GM23338 (cell line): ENCODE measurements around the gene ARPC5. TPM values are rescaled to one million over a fixed set of nuclear protein-coding genes. Genes with fewer than 3 reads are reported as not detected.

Experiments used
- ATAC-seq: fragments of 200-7000 bp; cut with Tn5 transposase; 3 replicates; pipeline ENCODE4 v1.9.1; 2020
- DNase-seq: peaks from one replicate; pipeline ENCODE4 v3.0.0-alpha.2; 2015; ENCODE audit warnings: low spot score
- H2AFZ ChIP-seq: fragments of 200-600 bp; sonication (generic); 2 replicates; pipeline ENCODE4 v1.8.0; 2016; ENCODE audit warnings: antibody characterized with exemption, mild to moderate bottlenecking, moderate library complexity
- H3F3A ChIP-seq: fragments of 200-600 bp; sonication (generic); replicated peaks from 2 replicates; pipeline ENCODE4 v1.8.0; 2017; ENCODE audit warnings: antibody characterized with exemption, mixed run types, low read depth
- H3K27ac ChIP-seq: fragments of 200-600 bp; sonication (generic); 2 replicates; pipeline ENCODE4 v1.6.1; 2016; ENCODE audit warnings: low read depth
- H3K27me3 ChIP-seq: fragments of 200-600 bp; sonication (generic); 2 replicates; pipeline ENCODE4 v1.8.0; 2016; ENCODE audit warnings: mild to moderate bottlenecking, mixed run types, moderate library complexity; ENCODE audit not compliant: insufficient read depth
- H3K36me3 ChIP-seq: fragments of 200-600 bp; sonication (generic); 2 replicates; pipeline ENCODE4 v1.8.0; 2016; ENCODE audit warnings: mild to moderate bottlenecking; ENCODE audit not compliant: insufficient read depth
- H3K4me1 ChIP-seq: fragments of 200-600 bp; sonication (generic); 2 replicates; pipeline ENCODE4 v1.8.0; 2016; ENCODE audit warnings: mild to moderate bottlenecking, moderate library complexity; ENCODE audit not compliant: insufficient read depth
- H3K4me2 ChIP-seq: fragments of 200-600 bp; sonication (generic); 2 replicates; pipeline ENCODE4 v1.7.1; 2017; ENCODE audit warnings: mixed run types
- H3K4me3 ChIP-seq: fragments of 200-600 bp; sonication (generic); 2 replicates; pipeline ENCODE4 v1.6.1; 2016; ENCODE audit warnings: mixed run types
- H3K79me2 ChIP-seq: fragments of 200-600 bp; sonication (generic); replicated peaks from 2 replicates; pipeline ENCODE4 v1.8.0; 2017; ENCODE audit warnings: mild to moderate bottlenecking; ENCODE audit not compliant: insufficient read depth
- H3K9me2 ChIP-seq: fragments of 200-600 bp; sonication (generic); 2 replicates; pipeline ENCODE4 v1.8.0; 2017; ENCODE audit not compliant: insufficient read depth
- H4K20me1 ChIP-seq: fragments of 200-600 bp; sonication (generic); replicated peaks from 2 replicates; pipeline ENCODE4 v1.8.0; 2017; ENCODE audit warnings: mild to moderate bottlenecking; ENCODE audit not compliant: insufficient read depth
- H3K27ac Mint-ChIP-seq: 2 replicates; pipeline ENCODE4 v1.8.0; 2020; ENCODE audit warnings: inconsistent platforms, mild to moderate bottlenecking, moderate library complexity, mixed read lengths
- H3K27me3 Mint-ChIP-seq: 3 replicates; pipeline ENCODE4 v1.8.0; 2022; ENCODE audit warnings: low read depth, mild to moderate bottlenecking, moderate library complexity, mixed read lengths, inconsistent platforms; ENCODE audit not compliant: insufficient read depth, poor library complexity
- H3K36me3 Mint-ChIP-seq: 3 replicates; pipeline ENCODE4 v1.8.0; 2021; ENCODE audit warnings: low read depth, mild to moderate bottlenecking, inconsistent platforms, moderate library complexity, mixed read lengths
- H3K4me1 Mint-ChIP-seq: 3 replicates; pipeline ENCODE4 v1.8.0; 2020; ENCODE audit warnings: mild to moderate bottlenecking, inconsistent platforms, mixed read lengths
- H3K4me3 Mint-ChIP-seq: 3 replicates; pipeline ENCODE4 v1.8.0; 2021; ENCODE audit warnings: moderate library complexity, mild to moderate bottlenecking, inconsistent platforms, mixed read lengths
- H3K9me3 Mint-ChIP-seq: 3 replicates; pipeline ENCODE4 v1.8.0; 2020; ENCODE audit warnings: moderate library complexity, mild to moderate bottlenecking, inconsistent platforms, mixed read lengths
- CREB1 ChIP-seq: fragments of 250-450 bp; sonication (Bioruptor Pico); IDR thresholded peaks from 2 replicates; pipeline ENCODE4 v1.5.0; 2020; ENCODE audit warnings: low read depth, mild to moderate bottlenecking, moderate library complexity
- EZH2 ChIP-seq: fragments of 200-600 bp; sonication (generic); IDR thresholded peaks from one replicate; pipeline ENCODE4 v1.8.0; 2017; ENCODE audit warnings: antibody characterized with exemption, mild to moderate bottlenecking, low read depth; ENCODE audit not compliant: unreplicated experiment
- JUNB ChIP-seq: IDR thresholded peaks from one replicate; pipeline ENCODE4 v1.6.1; 2016; ENCODE audit warnings: antibody characterized with exemption; ENCODE audit not compliant: unreplicated experiment
- NANOG ChIP-seq: IDR thresholded peaks from 2 replicates; pipeline ENCODE4 v1.6.1; 2016; ENCODE audit warnings: antibody characterized with exemption, borderline replicate concordance
- POLR2AphosphoS5 ChIP-seq: IDR thresholded peaks from 2 replicates; pipeline ENCODE4 v1.6.1; 2016; ENCODE audit warnings: antibody characterized with exemption, low read depth
- REST ChIP-seq: IDR thresholded peaks from one replicate; pipeline ENCODE4 v1.6.1; 2018; ENCODE audit warnings: antibody characterized with exemption; ENCODE audit not compliant: unreplicated experiment
- STAT1 ChIP-seq: IDR thresholded peaks from one replicate; pipeline ENCODE4 v1.6.1; 2016; ENCODE audit warnings: antibody characterized with exemption; ENCODE audit not compliant: unreplicated experiment
- ZNF114 ChIP-seq: fragments of 250-450 bp; sonication (Bioruptor Pico); IDR thresholded peaks from 2 replicates; pipeline ENCODE4 v1.5.0; 2020; ENCODE audit warnings: mild to moderate bottlenecking, moderate library complexity
- ZNF331 ChIP-seq: fragments of 250-450 bp; sonication (Bioruptor Pico); IDR thresholded peaks from 2 replicates; pipeline ENCODE4 v1.5.0; 2020; ENCODE audit warnings: low read depth, mild to moderate bottlenecking, moderate library complexity
- polyA plus RNA-seq: library from polyadenylated mRNA; unstranded; fragments of >200 nt; fragmentation: Nextera tagmentation; extraction: Ambion mirVana; gene quantifications from 2 replicates; pipeline ENCODE4 v1.2.1, GENCODE V29; 2016
- total RNA-seq: library from RNA; depleted of rRNA; stranded (reverse); fragments of >200 nt; shearing (Covaris generic); gene quantifications from 2 replicates; pipeline ENCODE4 v1.2.3, GENCODE V29; 2014
- TF ChIP-seq, protein P1 (sequence below): IDR thresholded peaks from 2 replicates; pipeline ENCODE4 v1.6.1; 2016; ENCODE audit warnings: antibody characterized with exemption
- TF ChIP-seq, protein P2 (sequence below): fragments of 250-450 bp; sonication (Bioruptor Pico); IDR thresholded peaks from 2 replicates; pipeline ENCODE4 v1.5.0; 2020; ENCODE audit warnings: mild to moderate bottlenecking, moderate library complexity

ARPC5 gene
- total and polyA plus RNA-seq, 2 experiments from 2014 or later: 75.4 to 98.9 TPM

DNA sequence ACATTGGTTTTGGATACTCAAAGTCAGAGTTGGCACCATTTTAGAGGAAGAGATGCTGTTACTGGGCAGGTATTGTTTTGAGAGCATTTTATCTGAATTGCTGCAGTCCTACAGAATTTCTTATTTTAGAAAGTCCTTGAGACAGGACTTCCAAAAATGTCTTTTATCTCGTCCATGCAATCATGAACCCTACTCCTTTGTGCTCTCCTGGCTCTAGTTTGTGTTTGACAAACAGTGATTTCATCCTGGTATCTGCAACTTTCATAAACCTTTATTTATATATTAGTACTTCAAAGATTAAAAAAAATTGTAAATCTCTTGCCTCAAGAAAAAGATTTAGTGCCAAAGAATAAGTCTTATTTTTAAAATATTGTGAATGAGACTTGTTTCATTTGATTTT is 4.6 kb upstream of the ARPC5 start (continued):
- TF ChIP-seq REST (no peak), STAT1 (no peak), NANOG (no peak), ZNF114 (no peak), POLR2AphosphoS5 (no peak), ZNF331 (CRISPR knock-in tag) (no peak), JUNB (no peak), EZH2 (no peak)
- TF ChIP-seq, protein P1, sequence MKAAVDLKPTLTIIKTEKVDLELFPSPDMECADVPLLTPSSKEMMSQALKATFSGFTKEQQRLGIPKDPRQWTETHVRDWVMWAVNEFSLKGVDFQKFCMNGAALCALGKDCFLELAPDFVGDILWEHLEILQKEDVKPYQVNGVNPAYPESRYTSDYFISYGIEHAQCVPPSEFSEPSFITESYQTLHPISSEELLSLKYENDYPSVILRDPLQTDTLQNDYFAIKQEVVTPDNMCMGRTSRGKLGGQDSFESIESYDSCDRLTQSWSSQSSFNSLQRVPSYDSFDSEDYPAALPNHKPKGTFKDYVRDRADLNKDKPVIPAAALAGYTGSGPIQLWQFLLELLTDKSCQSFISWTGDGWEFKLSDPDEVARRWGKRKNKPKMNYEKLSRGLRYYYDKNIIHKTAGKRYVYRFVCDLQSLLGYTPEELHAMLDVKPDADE: no peak

- H3K27me3 Mint-ChIP-seq: peaks cover 9% of the 10 kb centered on the region
- H3K4me3 Mint-ChIP-seq: no peak overlapping the region
- ATAC-seq (no peak), DNase-seq (no peak)
- H4K20me1 ChIP-seq: no peaks in the 10 kb centered on the region
- no peak overlapping the region for H3K27ac Mint-ChIP-seq
- H3K79me2 ChIP-seq: peaks cover 13% of the 10 kb centered on the region
- H3K9me3 Mint-ChIP-seq: no peaks in the 10 kb centered on the region
- H3K4me3 ChIP-seq: no peak overlapping the region
- no peaks in the 10 kb centered on the region for H3K36me3 ChIP-seq
- no peaks in the 10 kb centered on the region for H3F3A ChIP-seq
- H3K4me1 Mint-ChIP-seq: peaks cover 11% of the 10 kb centered on the region; the same call in 2 of the 3 replicates
- H3K9me2 ChIP-seq: no peaks in the 10 kb centered on the region
- H3K36me3 Mint-ChIP-seq: no peaks in the 10 kb centered on the region
- H3K27me3 ChIP-seq: peaks cover 9% of the 10 kb centered on the region; the same call in 1 of the 2 replicates
- TF ChIP-seq ZNF331 (CRISPR knock-in tag) (no peak), POLR2AphosphoS5 (no peak), STAT1 (no peak), CREB1 (CRISPR knock-in tag) (no peak)
- TF ChIP-seq, protein P2, sequence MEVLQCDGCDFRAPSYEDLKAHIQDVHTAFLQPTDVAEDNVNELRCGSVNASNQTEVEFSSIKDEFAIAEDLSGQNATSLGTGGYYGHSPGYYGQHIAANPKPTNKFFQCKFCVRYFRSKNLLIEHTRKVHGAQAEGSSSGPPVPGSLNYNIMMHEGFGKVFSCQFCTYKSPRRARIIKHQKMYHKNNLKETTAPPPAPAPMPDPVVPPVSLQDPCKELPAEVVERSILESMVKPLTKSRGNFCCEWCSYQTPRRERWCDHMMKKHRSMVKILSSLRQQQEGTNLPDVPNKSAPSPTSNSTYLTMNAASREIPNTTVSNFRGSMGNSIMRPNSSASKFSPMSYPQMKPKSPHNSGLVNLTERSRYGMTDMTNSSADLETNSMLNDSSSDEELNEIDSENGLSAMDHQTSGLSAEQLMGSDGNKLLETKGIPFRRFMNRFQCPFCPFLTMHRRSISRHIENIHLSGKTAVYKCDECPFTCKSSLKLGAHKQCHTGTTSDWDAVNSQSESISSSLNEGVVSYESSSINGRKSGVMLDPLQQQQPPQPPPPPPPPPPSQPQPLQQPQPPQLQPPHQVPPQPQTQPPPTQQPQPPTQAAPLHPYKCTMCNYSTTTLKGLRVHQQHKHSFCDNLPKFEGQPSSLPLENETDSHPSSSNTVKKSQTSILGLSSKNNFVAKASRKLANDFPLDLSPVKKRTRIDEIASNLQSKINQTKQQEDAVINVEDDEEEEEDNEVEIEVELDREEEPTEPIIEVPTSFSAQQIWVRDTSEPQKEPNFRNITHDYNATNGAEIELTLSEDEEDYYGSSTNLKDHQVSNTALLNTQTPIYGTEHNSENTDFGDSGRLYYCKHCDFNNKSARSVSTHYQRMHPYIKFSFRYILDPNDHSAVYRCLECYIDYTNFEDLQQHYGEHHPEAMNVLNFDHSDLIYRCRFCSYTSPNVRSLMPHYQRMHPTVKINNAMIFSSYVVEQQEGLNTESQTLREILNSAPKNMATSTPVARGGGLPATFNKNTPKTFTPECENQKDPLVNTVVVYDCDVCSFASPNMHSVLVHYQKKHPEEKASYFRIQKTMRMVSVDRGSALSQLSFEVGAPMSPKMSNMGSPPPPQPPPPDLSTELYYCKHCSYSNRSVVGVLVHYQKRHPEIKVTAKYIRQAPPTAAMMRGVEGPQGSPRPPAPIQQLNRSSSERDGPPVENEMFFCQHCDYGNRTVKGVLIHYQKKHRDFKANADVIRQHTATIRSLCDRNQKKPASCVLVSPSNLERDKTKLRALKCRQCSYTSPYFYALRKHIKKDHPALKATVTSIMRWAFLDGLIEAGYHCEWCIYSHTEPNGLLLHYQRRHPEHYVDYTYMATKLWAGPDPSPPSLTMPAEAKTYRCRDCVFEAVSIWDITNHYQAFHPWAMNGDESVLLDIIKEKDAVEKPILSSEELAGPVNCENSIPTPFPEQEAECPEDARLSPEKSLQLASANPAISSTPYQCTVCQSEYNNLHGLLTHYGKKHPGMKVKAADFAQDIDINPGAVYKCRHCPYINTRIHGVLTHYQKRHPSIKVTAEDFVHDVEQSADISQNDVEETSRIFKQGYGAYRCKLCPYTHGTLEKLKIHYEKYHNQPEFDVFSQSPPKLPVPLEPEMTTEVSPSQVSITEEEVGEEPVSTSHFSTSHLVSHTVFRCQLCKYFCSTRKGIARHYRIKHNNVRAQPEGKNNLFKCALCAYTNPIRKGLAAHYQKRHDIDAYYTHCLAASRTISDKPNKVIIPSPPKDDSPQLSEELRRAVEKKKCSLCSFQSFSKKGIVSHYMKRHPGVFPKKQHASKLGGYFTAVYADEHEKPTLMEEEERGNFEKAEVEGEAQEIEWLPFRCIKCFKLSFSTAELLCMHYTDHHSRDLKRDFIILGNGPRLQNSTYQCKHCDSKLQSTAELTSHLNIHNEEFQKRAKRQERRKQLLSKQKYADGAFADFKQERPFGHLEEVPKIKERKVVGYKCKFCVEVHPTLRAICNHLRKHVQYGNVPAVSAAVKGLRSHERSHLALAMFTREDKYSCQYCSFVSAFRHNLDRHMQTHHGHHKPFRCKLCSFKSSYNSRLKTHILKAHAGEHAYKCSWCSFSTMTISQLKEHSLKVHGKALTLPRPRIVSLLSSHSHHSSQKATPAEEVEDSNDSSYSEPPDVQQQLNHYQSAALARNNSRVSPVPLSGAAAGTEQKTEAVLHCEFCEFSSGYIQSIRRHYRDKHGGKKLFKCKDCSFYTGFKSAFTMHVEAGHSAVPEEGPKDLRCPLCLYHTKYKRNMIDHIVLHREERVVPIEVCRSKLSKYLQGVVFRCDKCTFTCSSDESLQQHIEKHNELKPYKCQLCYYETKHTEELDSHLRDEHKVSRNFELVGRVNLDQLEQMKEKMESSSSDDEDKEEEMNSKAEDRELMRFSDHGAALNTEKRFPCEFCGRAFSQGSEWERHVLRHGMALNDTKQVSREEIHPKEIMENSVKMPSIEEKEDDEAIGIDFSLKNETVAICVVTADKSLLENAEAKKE (CRISPR knock-in tag): no peak
- TF ChIP-seq, protein P1: no peak
- H3K4me2 ChIP-seq: no peak overlapping the region
- no peak overlapping the region for H3K27ac ChIP-seq
- 0 out of 2 replicates have a peak, but pooled peaks cover 5% of the 10 kb centered on the region for H3K4me1 ChIP-seq
- H2AFZ ChIP-seq: no peak overlapping the region
Measured at GRCh38 chr1:183638649-183639387, 3.2 kb upstream of the ARPC5 start.
